Posterior vena cava (tissue), 2 donors: ENCODE results near the gene LANCL3. TPM values are rescaled to one million over a fixed set of nuclear protein-coding genes. Genes with fewer than 3 reads are reported as not detected.
"Not testable (repeated sequence)": the region's sequence is repeated elsewhere in the genome, so short reads cannot be mapped to it uniquely, and the experiment has no call there.

Experiments used
- DNase-seq: peaks from one replicate; pipeline ENCODE4 v3.0.0-alpha.2; 2020; ENCODE audit warnings: low spot score
- intact Hi-C, 2 donors: fragments of 100-400 bp; cut with DNase I; formaldehyde crosslinking; loops; one replicate each; pipeline versions ENCODE4 v1.14.1 to v1.14.2; 2022 to 2023
- total RNA-seq, 2 donors: library from RNA; stranded (reverse); fragmentation: NEBNext Ultra II Directional; extraction: Animal tissue kit (Norgen Biotek cat#: 25700); gene quantifications; one replicate each; pipeline ENCODE4 v1.2.1, GENCODE V29; 2021
- donor health status: DM: yes; HTN: yes; CAD: no.
- donor health status: DM: yes; HTN: yes; CAD: no.

LANCL3 gene
- total RNA-seq, 2 donors from 2014 or later = 0.14 to 0.38 TPM

GRCh38 chrX:37608156-37608555 is 36.7 kb downstream of the LANCL3 start:
- intact Hi-C loops = no loop called here
- no peak for DNase-seq

DNA sequence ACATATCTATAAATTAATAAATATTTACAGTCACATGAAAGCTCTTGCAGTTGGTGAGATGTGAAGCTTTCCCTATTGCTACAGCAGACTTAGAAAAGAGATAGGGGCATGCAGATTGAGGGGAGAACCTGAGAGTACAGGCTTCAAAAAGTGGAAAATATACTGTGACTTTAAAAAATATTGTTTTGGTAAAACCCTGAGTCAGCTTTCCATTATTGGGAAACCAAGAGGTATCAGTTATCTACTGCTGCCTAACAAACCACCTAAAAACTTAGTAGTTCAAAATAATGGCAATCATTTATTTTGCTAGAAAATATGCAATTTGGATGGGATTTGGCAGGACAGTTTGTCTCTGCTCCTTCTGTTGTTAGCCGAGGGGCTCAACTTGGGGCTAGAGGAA is 38.3 kb downstream of the LANCL3 start:
- intact Hi-C loops = no loop called here
- no peak for DNase-seq

DNA sequence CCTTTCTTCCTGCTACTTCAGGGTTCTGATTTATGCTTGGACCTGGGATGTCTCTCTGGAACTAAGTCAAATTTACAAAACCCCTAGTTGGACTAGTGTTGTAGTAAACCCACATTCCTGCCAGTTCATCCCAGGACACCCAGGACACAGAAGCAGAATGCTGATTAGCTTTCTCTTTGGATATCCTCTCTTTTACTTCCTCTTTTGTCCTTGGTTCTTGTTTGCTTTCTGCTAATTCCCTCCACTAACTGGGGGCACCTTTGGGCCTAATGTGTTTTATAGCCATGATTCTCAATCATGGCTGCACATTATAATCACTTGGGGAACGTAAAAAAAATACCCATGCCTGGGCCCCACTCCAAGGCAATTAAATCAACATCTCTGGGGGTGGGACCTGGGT is 42.5 kb downstream of the LANCL3 start:
- no peak for DNase-seq
- intact Hi-C loops = no loop called here

DNA sequence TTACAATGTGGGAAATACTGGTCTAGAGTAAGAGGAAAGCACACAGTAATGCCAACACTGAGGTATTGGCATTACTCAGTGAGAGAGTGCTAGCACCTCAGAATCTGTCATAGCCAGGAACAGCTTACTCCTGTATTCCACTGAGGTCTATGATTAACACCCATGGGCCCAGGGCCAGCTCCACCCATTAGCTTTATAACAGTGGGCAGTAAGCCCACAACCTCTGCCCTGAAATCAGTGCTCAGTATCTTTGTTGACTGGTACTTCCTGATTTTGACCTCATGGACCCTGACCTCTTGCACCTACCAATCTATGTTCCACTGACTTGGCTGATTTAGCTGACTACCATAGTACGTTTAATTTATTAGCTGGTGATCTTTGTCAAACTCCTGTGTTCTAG is 56.1 kb downstream of the LANCL3 start:
- no peak for DNase-seq
- intact Hi-C loops = no loop called here

- no peak for DNase-seq
- intact Hi-C loops = no loop called here
Observed at GRCh38 chrX:37638047-37638446, 66.6 kb downstream of the LANCL3 start.

DNA sequence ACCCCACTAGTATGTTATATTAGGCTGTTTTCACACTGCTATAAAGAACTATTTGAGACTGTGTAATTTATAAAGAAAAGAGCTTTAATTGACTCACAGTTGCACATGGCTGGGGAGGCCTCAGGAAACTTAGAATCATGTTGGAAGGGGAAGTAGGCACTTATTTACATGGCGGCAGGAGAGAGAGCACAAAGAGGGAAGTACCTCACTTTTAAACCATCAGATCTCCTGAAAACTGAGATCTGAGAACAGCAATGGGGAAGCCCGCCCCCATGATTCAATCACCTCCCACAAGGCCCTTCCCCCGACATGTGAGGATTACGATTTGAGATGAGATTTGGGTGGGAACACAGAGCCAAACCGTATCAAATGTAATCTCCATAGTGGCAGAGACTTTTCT is 68.7 kb downstream of the LANCL3 start:
- intact Hi-C loops = no loop called here
- DNase-seq = no peak

DNA sequence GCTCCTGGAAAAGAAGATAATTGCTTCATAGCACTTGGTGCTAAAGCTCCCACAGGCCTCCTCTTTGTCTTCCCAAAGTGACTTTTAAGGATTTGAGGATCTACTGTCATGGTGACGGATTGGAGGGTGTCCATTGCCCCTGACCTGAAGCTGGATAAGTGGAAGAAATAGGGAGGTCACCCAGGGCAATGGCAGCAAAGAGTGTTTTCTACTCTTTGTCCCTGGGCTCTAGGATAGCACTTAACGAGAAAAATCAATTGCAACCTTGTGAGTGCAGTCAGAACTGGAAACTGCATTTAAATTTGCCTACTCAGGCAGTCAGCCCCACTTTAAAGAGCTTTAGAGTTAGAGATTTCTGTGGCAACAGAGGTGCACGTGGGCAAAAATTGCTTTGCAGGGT is 70.4 kb downstream of the LANCL3 start:
- no peak for DNase-seq
- intact Hi-C loops = no loop called here

DNA sequence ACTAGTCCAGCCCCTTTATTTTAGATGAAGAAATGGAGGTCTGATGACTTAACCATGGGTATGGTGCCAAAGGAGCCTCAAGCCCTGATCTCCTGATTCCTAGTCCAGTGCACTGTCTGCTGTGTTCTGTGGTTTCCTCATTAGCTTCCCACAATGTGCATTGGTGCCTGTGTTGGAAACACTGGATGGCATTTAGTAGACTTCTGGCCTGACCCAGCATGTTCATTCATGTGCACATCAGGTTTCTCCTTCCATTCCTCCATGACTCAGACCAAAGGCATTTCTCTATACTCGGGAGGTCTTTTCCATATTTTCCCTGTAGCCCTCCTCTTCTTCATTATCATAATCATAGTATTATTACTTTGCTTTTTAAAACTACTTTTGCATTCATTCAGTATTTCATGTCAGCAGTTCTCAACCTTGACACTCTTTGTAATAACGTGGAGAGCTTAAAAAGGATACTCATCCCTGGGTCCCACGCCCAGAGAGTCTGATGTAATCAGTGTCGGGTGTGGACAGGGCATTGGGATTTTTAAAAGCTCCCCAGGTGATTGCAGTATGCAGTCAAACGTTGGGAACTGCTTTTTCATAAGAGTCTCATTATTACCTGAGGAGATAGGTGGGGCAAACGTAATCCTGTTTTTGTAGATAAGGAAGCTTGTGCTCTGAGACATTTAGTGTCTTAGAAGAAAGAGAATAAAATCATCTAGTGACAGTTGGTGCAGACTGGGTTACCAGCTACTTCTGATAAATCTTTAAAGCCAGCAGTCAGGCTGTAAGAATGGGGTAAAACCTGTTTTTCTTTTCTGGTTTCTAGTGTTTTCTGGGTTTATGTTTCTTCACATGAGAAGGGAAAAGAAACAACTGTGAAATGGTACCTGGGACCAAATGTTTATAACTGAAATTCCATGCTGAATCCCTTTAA is 73.2 kb downstream of the LANCL3 start:
- DNase-seq = no peak
- intact Hi-C loops = no loop called here

DNA sequence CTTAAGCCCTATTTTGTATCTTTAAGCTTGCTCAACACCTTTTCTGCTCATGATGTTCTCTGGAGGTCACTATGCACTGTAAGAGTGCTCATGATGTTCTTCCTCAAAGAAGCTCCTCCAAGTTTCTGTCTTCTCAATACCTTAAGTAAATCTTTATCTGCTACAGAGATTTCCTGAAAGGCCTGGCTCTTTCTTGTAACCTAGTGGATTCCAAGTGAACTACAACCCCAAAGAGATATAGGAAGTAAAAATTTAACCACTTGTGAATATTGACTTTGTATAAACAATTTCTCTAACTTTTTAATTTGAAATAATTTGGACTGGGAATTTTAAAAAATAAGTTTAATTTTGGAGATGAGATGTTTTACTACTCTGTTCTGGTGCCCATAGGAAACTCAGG is 74.8 kb downstream of the LANCL3 start:
- DNase-seq = no peak
- intact Hi-C loops = no loop called here

DNA sequence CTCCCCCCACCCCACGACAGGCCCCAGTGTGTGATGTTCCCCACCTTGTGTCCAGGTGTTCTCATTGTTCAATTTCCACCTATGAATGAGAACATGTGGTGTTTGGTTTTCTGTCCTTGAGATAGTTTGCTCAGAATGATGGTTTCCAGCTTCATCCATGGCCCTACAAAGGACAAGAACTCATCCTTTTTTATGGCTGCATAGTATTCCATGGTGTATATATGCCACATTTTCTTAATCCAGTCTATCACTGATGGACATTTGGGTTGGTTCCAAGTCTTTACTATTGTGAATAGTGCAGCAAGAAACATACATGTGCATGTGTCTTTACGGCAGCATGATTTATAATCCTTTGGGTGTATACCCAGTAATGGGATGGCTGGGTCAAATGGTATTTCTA is 79.4 kb downstream of the LANCL3 start:
- not testable (repeated sequence) for DNase-seq
- intact Hi-C loops = loop anchor here in 1 of 2 donors (5.0 kb wide), 1 partner anchor 164 kb away; no protein-coding TSS in a partner anchor

DNA sequence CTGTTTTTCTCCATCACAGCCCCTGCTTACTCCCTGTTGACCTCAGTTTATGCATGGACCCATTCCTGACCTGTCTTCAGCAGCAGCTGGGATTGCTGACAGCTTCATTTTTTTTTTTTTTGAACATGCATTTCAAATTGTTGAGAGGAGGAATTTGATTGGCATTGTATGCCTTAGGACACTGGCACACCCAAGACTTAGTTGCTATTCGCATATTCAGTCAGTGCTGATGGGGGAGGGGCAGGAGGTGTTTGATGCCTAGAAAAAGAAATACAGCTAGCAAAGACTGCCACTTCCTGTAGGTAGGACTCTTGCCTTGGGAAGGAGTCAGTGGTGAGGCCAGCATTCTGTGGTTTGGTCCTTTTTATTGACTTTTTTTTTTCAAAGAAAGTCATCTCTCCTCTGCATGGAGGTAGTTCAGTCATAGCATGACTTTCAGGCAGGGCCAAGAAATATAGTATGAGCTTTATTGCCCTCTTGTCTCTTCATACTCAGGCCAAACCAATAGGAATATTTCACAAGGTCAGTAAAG is 80.5 kb downstream of the LANCL3 start:
- DNase-seq = no peak
- intact Hi-C loops = loop anchor here in 1 of 2 donors (5.0 kb wide), 1 partner anchor 165 kb away; no protein-coding TSS in a partner anchor

DNA sequence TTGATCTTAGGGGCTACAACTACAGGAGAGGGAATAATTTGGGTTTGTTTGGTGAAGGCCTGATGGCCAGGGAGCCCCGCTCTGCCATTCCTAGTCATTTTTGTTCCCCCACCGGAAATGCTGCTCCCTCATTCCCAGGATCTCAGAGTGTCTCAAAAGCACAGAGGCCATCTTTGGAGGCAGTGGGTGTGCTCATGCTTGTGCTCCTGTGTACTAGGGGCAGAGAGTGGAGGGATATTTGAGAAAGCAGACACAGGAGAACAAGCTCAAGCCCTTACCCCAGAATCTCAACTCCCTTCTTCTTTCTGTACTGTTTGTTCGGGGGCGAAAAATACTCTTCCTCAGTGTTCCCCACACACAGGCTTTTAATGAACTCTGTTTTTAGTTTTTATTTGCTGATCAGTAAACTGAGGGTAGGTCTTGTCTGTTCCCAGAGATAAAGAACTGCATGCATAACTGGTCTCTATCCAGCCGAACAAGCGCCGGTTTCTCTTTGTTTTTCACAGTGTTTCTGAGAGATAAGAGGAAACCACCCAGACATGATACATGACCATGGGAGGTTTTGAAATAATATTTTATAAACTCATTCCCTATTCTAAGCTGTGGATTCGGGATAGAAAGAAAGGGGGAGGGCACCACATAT is 81.2 kb downstream of the LANCL3 start:
- intact Hi-C loops = loop anchor here in 1 of 2 donors (5.0 kb wide), 1 partner anchor 165 kb away; no protein-coding TSS in a partner anchor
- DNase-seq = no peak

DNA sequence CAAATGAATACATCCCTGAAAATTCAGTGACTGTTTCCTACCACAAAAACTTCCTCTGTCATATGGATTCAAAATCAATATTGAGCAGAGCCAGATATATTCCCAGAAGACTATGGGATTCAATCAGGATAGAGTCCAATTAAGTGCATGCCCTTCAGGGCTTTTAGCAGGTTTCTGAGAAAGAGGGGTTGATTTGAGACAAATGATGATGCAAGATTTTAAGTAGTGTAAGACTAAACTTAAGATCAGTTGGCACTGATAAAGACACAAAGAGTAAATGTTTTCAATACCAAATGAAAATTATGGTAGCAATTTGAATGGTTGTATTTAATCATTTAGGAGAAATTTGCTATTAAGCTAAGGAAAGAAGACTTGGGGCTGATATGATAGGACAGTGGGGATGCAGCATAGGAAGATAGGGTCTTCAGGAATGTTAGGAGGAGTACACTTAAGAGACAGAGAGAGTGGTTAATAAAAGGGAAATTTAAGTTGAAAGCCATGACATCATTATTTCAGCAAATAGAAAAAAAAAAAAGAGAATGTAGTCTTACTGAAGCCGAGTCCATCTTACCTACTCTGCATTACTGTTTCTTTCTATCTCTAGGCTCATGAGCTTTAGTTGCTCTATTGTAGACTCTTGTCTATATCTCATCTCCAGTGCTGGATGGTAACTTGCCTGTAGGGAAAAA is 82.1 kb downstream of the LANCL3 start:
- DNase-seq = no peak
- intact Hi-C loops = loop anchor here in 1 of 2 donors (5.0 kb wide), 1 partner anchor 166 kb away; no protein-coding TSS in a partner anchor

DNA sequence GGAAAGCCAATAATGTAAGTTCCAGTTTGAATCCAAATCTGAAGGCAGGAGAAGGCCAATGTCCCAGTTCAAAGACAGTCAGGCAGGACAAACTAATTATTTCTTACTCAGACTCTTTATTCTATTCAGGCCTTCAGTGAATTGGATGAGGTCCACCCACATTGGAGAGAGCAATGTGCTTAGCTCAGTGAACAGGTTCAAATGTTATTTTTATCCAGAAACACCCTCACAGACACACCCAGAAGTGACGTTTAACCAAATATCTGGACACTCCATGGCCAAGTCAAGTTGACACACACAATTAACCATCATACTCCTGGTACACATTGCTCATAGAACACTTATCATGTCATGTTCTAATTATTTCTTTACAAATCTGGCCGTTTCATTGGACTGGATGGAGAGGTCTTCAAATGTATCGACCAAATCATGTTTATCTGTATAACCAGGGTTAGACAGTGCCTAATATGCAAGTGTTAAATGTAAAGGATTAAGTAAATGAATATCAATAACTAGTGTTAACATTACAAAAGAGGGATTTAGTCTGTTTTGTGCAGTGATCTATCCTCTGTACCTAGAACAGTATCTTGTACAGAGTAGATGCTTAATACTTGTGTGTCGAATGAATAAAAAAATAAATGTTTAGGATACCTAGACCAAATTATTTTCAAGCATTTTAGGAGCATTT is 87.0 kb downstream of the LANCL3 start:
- DNase-seq = no peak
- intact Hi-C loops = no loop called here

- no peak for DNase-seq
- intact Hi-C loops = no loop called here
Observed at GRCh38 chrX:37659047-37659446, 87.6 kb downstream of the LANCL3 start.

DNA sequence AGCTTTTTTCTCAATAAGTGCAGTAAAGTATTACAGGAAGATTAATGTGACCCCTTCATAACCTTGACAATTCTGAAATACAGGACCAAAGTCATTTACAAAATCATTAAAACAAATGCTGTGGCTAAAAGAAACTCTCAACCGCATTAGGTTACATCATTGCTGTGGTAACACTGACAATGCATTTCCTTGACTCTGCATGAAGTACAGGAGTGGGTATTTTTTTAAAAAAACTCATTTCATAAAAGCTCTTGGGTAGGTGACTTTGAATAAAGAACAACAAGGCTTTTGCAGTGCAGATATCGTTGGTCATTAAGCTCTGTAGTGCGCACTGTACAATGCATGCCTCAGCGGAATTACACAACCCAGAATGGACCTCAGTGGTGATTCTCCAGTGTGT is 90.7 kb downstream of the LANCL3 start:
- no peak for DNase-seq
- intact Hi-C loops = no loop called here

- DNase-seq = no peak
- intact Hi-C loops = no loop called here
Observed at GRCh38 chrX:37666516-37666915, 95.1 kb downstream of the LANCL3 start.

DNA sequence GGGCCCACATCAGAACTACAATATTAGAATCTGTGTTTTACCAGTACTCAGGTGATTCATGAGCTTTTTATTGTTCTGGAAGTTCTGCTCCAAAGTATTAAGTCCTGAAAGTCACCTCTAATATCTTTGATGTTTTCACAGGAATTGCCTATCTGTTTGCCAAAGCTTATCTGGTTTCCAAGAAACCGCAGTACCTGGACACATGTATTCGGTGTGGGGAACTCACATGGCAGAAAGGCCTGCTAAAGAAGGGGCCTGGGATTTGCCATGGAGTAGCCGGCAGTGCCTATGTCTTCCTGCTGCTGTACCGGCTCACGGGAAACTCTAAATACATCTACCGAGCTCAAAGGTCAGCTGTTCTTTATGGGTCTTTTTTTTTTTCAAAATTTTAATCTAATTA is 95.7 kb downstream of the LANCL3 start:
- no peak for DNase-seq
- intact Hi-C loops = no loop called here

GRCh38 chrX:37672563-37672962 is 101.1 kb downstream of the LANCL3 start:
- DNase-seq = no peak
- intact Hi-C loops = no loop called here
